OCI-LY1 (cell line): ENCODE data around the gene CFAP46.

Experiments used
- H2AFZ ChIP-seq: fragments of 200-600 bp; sonication (generic), shearing (Covaris generic); 2 replicates; pipeline ENCODE4 v1.6.0; 2014; ENCODE audit warnings: antibody characterized with exemption, mild to moderate bottlenecking, low read length
- H3F3A ChIP-seq: fragments of 200-600 bp; sonication (generic), shearing (Covaris generic); 2 replicates; pipeline ENCODE4 v1.6.0; 2014; ENCODE audit warnings: mild to moderate bottlenecking, antibody characterized with exemption, low read length, moderate library complexity; ENCODE audit not compliant: insufficient read depth
- H3K27ac ChIP-seq: fragments of 200-600 bp; sonication (generic); 2 replicates; pipeline ENCODE4 v1.5.1; 2014; ENCODE audit warnings: low read length, mixed run types, mild to moderate bottlenecking, low read depth; ENCODE audit not compliant: poor library complexity, severe bottlenecking
- H3K27me3 ChIP-seq: fragments of 200-600 bp; sonication (generic); 2 replicates; pipeline ENCODE4 v1.6.0; 2014; ENCODE audit warnings: antibody characterized with exemption, mild to moderate bottlenecking, low read length, moderate library complexity; ENCODE audit not compliant: insufficient read depth
- H3K36me3 ChIP-seq: fragments of 200-600 bp; sonication (generic); 2 replicates; pipeline ENCODE4 v1.6.1; 2014; ENCODE audit warnings: mild to moderate bottlenecking, antibody characterized with exemption, low read length, moderate library complexity, mixed read lengths; ENCODE audit not compliant: insufficient read depth
- H3K4me1 ChIP-seq: fragments of 200-600 bp; sonication (generic); 2 replicates; pipeline ENCODE4 v1.5.1; 2014; ENCODE audit warnings: mild to moderate bottlenecking, low read length, moderate library complexity; ENCODE audit not compliant: insufficient read depth, severe bottlenecking
- H3K4me2 ChIP-seq: fragments of 200-600 bp; sonication (generic), shearing (Covaris generic); 2 replicates; pipeline ENCODE4 v1.6.1; 2014; ENCODE audit warnings: low read length
- H3K4me3 ChIP-seq: fragments of 200-600 bp; sonication (generic); 2 replicates; pipeline ENCODE4 v1.5.1; 2014; ENCODE audit warnings: low read length, low read depth, mild to moderate bottlenecking, mixed read lengths; ENCODE audit not compliant: poor library complexity, severe bottlenecking
- H3K79me2 ChIP-seq: fragments of 200-600 bp; shearing (Covaris generic); 2 replicates; pipeline ENCODE4 v1.6.1; 2016; ENCODE audit warnings: mixed run types, low read length, mixed read lengths; ENCODE audit not compliant: insufficient read depth
- H3K9ac ChIP-seq: fragments of 200-600 bp; sonication (generic), shearing (Covaris generic); 2 replicates; pipeline ENCODE4 v1.6.1; 2014; ENCODE audit warnings: mild to moderate bottlenecking, low read length, mixed read lengths
- H3K9me2 ChIP-seq: fragments of 200-600 bp; sonication (generic), shearing (Covaris generic); 2 replicates; pipeline ENCODE4 v1.6.1; 2014; ENCODE audit warnings: low read depth, mild to moderate bottlenecking, low read length, mixed read lengths
- H3K9me3 ChIP-seq: fragments of 200-600 bp; shearing (Covaris generic); 2 replicates; pipeline ENCODE4 v1.6.1; 2014; ENCODE audit warnings: low read length, mixed read lengths
- H4K20me1 ChIP-seq: fragments of 200-600 bp; sonication (generic), shearing (Covaris generic); 2 replicates; pipeline ENCODE4 v1.6.0; 2016; ENCODE audit warnings: mild to moderate bottlenecking, low read length; ENCODE audit not compliant: insufficient read depth
- EZH2 ChIP-seq: fragments of 200-600 bp; sonication (generic), shearing (Covaris generic); IDR thresholded peaks from 2 replicates; pipeline ENCODE4 v1.8.0; 2017; ENCODE audit warnings: borderline replicate concordance, mixed run types, mild to moderate bottlenecking, antibody characterized with exemption, low read length, moderate library complexity, mixed read lengths
- TF ChIP-seq, protein P1 (sequence below): fragments of 200-600 bp; sonication (generic), shearing (Covaris generic); IDR thresholded peaks from 2 replicates; pipeline ENCODE4 v1.5.1; 2017; ENCODE audit warnings: mild to moderate bottlenecking, antibody characterized with exemption, low read length, moderate library complexity, mixed read lengths

CFAP46 gene

DNA sequence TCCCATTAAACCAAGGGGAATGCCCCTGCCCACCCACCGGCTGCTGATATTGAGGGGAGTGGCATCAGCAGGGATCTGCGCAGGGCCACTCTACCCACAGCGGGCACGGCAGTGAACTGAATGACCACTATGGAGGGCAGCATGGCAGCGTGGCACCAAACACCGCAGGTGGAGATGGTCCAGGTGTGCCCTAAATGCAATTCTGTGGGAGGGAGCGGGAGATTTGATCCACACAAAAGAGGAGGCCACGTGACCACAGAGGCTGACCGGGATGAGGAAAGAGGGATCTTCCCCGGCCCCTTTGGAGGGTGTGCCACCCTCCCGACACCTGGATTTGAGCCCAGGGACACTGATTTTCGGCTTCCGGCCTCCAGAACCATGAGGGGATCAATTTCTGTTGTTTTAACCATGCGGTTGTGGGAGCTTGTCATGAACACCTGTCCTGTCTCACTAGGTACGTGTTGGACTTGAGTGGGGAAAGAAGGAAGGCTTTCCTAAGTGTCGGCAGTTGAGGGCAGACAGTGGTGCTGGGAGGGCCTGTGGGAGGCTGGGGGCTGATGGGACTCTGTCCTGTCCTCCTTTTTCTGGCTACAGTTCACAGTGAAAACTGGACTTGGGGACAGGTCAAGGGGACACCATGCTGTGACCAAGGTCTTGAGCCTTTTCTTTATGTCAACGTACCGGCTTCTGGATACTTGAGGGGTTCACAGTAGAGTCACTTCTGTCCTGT is 66.1 kb downstream of the CFAP46 start:
- Histone ChIP-seq H4K20me1 (no peaks in the 10 kb centered on the region), H3K27ac (no peak overlapping the region), H3F3A (no peaks in the 10 kb centered on the region), H3K79me2 (no peaks in the 10 kb centered on the region), H3K9me2 (no peaks in the 10 kb centered on the region), H3K4me3 (no peak overlapping the region), H3K9ac (no peak overlapping the region), H3K27me3 (no peaks in the 10 kb centered on the region), H3K4me1 (no peaks in the 10 kb centered on the region), H3K4me2 (no peak overlapping the region), H3K9me3 (no peaks in the 10 kb centered on the region), H3K36me3 (no peaks in the 10 kb centered on the region), H2AFZ (no peak overlapping the region)
- no peak for TF ChIP-seq EZH2
- TF ChIP-seq, protein P1, sequence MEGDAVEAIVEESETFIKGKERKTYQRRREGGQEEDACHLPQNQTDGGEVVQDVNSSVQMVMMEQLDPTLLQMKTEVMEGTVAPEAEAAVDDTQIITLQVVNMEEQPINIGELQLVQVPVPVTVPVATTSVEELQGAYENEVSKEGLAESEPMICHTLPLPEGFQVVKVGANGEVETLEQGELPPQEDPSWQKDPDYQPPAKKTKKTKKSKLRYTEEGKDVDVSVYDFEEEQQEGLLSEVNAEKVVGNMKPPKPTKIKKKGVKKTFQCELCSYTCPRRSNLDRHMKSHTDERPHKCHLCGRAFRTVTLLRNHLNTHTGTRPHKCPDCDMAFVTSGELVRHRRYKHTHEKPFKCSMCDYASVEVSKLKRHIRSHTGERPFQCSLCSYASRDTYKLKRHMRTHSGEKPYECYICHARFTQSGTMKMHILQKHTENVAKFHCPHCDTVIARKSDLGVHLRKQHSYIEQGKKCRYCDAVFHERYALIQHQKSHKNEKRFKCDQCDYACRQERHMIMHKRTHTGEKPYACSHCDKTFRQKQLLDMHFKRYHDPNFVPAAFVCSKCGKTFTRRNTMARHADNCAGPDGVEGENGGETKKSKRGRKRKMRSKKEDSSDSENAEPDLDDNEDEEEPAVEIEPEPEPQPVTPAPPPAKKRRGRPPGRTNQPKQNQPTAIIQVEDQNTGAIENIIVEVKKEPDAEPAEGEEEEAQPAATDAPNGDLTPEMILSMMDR, result no peak

DNA sequence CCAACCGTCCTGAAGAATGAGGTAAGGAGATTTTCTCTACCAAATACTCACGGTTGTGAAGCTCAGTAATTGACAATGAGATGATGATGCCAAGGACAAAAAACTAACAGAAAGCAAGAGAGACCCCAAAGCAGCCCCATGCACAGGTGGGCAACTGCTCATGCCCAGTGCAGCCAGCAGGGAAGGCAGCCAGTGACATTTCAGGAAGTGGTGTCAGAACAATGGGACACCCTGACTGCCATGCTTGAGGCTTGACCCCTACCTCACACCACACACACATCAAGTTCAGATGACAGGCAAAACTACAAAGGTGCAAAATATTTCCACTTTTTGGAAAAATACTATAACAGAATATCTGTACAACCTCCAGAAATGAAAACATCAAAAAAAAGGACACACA is 66.9 kb downstream of the CFAP46 start:
- H3K9me3 ChIP-seq, result no peaks in the 10 kb centered on the region
- H3K9ac ChIP-seq, result no peak overlapping the region
- no peaks in the 10 kb centered on the region for H3K4me1 ChIP-seq
- H3F3A ChIP-seq, result no peaks in the 10 kb centered on the region
- H2AFZ ChIP-seq, result no peak overlapping the region
- H3K27me3 ChIP-seq, result no peaks in the 10 kb centered on the region
- no peak overlapping the region for H3K4me3 ChIP-seq
- no peaks in the 10 kb centered on the region for H3K9me2 ChIP-seq
- no peak overlapping the region for H3K27ac ChIP-seq
- no peaks in the 10 kb centered on the region for H4K20me1 ChIP-seq
- H3K36me3 ChIP-seq, result no peaks in the 10 kb centered on the region
- no peak for TF ChIP-seq EZH2
- TF ChIP-seq, protein P1, result no peak
- no peak overlapping the region for H3K4me2 ChIP-seq
- no peaks in the 10 kb centered on the region for H3K79me2 ChIP-seq

DNA sequence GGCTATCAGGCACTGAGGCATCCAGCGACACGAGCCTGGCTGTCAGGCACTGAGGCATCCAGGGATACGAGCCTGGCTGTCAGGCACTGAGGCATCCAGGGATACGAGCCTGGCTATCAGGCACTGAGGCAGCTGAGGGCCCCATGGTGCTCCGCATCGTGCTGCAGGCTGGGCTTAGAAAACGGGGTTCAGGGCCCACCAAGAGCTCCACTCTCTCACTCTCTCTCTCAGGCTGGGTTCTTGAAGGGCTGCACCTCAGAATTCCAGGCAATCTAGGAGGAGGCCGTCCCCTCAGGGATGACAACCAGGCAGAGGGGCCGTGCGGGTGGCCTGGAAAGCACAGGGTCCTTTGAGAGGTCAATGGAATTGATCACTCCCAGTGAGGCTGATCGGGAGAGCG is 69.0 kb downstream of the CFAP46 start:
- no peaks in the 10 kb centered on the region for H3F3A ChIP-seq
- no peaks in the 10 kb centered on the region for H3K27me3 ChIP-seq
- H3K27ac ChIP-seq, result no peak overlapping the region
- H3K4me1 ChIP-seq, result no peaks in the 10 kb centered on the region
- H3K79me2 ChIP-seq, result no peaks in the 10 kb centered on the region
- no peak overlapping the region for H2AFZ ChIP-seq
- H3K4me3 ChIP-seq, result no peak overlapping the region
- H4K20me1 ChIP-seq, result no peaks in the 10 kb centered on the region
- H3K36me3 ChIP-seq, result no peaks in the 10 kb centered on the region
- no peak overlapping the region for H3K9ac ChIP-seq
- no peaks in the 10 kb centered on the region for H3K9me2 ChIP-seq
- no peak overlapping the region for H3K4me2 ChIP-seq
- no peak for TF ChIP-seq EZH2
- TF ChIP-seq, protein P1, result no peak
- no peaks in the 10 kb centered on the region for H3K9me3 ChIP-seq
